CD4-positive, alpha-beta T cell treated with Interleukin-4 for 4 hours (primary cell): ENCODE data around the gene FGFRL1.

ENCODE experiments used
- DNase-seq: peaks from one replicate; pipeline ENCODE4 v3.0.0-alpha.2; 2020

Gene FGFRL1

DNA sequence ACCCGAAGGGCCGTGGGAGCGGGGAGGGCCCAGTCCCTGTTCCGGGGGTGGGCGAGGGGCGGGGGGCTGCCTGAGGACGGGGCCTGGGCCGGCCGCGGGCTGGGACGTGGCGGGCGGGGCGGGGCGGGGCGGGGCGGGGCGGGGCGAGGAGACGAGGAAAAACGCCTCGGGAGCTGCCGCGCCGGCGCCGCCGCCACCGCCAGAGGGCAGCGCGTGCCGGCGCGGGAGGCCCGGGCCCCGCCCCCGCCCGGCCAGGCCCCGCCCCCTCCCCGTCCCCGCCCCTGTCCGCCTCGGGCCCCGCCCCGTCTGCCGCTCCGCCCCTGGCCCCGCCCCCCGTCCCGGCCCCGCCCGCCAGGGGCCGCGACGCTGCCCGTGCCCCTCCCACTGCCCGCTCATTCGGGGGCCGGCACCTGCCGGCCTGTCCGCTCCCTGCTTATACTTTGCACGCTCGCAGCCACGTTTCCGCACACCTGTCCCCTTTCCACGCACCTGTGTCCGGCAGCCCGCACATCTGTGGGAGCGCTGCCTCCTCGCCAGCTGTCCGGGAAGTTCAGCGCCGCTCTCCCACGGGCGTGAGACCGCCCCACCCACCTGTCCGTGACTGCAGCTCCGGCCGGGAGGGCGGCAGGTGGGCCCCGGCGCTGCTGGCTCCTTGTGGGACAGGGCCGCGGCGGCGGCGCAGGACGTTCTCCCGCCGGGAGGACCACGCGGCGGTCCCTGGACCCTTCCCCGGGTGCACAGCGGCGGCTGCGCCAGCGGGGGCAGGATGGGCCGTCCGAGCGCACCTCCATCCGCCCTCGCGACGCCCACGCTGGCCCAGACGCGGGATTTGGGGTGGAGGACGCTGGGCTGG lies 1.7 kb upstream of the FGFRL1 start:
- DNase-seq: peak; percentile 34

DNA sequence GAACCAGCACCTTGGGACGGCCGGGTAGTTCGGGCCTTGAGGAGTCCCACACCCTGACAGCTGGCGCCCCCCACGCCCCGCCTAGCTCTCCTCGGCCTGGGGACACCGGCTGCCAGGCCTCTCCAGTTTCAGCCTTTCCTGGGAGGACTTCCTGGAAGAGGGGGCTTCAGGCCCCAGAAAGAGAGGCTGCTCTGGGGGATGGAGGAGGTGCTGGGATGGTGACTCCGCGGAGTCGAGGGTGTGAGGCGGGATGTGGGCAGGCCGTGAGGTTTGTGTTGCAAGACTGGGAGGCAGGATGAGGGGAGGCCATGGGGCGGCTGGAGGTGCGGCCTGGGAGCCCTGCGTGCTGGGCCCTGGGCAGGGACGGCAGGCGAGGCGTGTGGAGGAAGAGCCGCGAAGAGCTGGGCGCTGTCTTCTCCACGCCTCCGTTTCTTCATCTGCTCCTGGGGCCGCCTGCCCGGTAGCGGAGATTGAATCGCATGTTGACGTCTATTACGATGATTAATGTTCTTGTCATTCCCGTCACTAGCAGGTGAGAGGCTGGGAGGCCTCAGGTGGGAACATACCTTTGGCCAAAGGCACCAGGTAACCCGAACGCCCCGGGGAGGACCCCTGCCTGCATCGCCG lies 918 bp upstream of the FGFRL1 start:
- peak; percentile 57 for DNase-seq

- DNase-seq: no peak
Measured at GRCh38 chr4:1011666-1012033, 224 bp downstream of the FGFRL1 start.

DNA sequence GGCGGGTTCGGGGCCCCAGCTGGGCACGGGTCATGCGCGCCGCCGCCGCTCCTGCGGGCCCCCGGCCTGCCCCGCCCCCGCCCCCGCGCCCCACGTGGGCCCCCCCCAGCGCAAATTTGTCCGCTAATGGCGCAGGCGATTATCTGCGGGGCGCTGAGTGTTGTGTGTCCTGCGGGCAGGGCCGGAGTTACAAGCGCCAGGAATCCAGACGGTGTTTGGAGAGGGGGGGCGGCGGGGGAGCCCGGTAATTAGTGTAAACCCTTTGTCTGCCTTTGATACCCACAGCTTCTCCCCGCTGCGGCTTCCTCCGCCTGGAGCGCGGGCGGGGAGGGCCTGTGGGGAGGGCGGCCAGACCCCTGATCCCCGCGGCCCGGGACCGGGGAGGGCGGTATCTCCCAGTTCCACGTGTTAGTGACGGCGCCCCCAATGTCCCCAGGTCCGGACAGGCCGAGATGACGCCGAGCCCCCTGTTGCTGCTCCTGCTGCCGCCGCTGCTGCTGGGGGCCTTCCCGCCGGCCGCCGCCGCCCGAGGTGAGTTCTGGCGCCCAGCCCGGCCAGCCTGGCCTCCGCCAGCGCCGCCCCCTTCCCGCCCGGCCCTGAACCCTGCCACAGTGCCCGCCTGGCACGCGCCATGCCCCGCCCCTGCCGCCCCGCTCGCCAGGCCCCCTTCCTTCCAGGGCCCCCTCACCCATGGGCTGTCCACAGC lies 761 bp downstream of the FGFRL1 start:
- peak; percentile 8 for DNase-seq

GRCh38 chr4:1013225-1014073 lies 2.0 kb downstream of the FGFRL1 start:
- DNase-seq: no peak

- DNase-seq: no peak
Measured at GRCh38 chr4:1014291-1015167, 3.1 kb downstream of the FGFRL1 start.

DNA sequence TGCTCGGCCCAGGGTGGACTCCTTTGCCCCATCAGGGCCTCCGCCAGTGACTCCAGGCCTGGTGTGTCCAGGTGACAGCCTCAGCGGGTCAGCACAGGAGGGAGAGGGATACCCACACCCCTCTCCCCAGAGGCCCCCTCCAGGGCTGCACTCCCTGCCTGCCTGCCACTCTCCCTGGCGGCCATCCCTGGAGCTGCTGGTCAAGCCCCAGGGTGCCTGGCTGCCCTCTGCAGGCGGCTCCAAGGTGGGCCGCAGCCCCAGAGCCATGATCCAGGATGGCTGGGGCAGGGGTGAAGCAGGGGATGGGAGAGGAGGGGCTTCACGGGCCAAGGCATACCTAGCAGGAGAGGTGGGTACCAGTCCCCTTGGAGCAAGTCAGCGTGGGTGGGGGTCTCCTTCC lies 3.8 kb downstream of the FGFRL1 start:
- DNase-seq: no peak

- no peak for DNase-seq
Measured at GRCh38 chr4:1015746-1016145, 4.3 kb downstream of the FGFRL1 start.

- DNase-seq: no peak
Measured at GRCh38 chr4:1017211-1017610, 5.8 kb downstream of the FGFRL1 start.

GRCh38 chr4:1017706-1018105 lies 6.3 kb downstream of the FGFRL1 start:
- no peak for DNase-seq

- no peak for DNase-seq
Measured at GRCh38 chr4:1018147-1019020, 7.0 kb downstream of the FGFRL1 start.

GRCh38 chr4:1019320-1019719 lies 7.9 kb downstream of the FGFRL1 start:
- DNase-seq: no peak

- DNase-seq: no peak
Measured at GRCh38 chr4:1019729-1020470, 8.5 kb downstream of the FGFRL1 start.

- DNase-seq: no peak
Measured at GRCh38 chr4:1021386-1022050, 10.1 kb downstream of the FGFRL1 start.

GRCh38 chr4:1022051-1022738 lies 10.8 kb downstream of the FGFRL1 start:
- no peak for DNase-seq

DNA sequence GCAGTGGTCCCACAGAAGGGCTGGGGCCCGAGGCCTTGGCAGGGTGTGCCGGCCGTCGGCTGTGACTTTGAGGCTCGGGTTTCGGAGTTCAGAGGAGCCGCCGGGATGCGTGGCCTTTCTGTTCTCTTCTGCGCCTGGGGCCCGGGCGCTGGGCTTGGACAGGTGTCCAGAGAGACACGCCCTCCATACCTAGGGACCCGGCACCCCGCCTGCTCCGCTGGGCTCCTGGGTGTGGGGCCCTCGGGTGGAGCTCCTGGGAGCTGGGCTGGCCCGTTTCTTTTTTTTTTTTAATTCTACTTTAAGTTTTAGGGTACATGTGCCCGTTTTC lies 11.3 kb downstream of the FGFRL1 start:
- DNase-seq: no peak

GRCh38 chr4:1023075-1023640 lies 11.7 kb downstream of the FGFRL1 start:
- no peak for DNase-seq

- DNase-seq: no peak
Measured at GRCh38 chr4:1023895-1024740, 12.7 kb downstream of the FGFRL1 start.
